HepG2 (cell line): ENCODE results near the gene ELAVL3.

Experiments
- CCDC6 ChIP-seq: sonication (generic); formaldehyde crosslinking; IDR thresholded peaks from 2 replicates; pipeline ENCODE4 v1.8.1; 2022; ENCODE audit warnings: mild to moderate bottlenecking, missing genetic modification reagents, moderate library complexity
- CTCF ChIP-seq: sonication (generic); formaldehyde crosslinking; IDR thresholded peaks from 2 replicates; pipeline ENCODE4 v1.5.0; 2020; ENCODE audit warnings: mild to moderate bottlenecking, missing genetic modification reagents, moderate library complexity
- ELF4 ChIP-seq: sonication (generic); formaldehyde crosslinking; IDR thresholded peaks from 2 replicates; pipeline ENCODE4 v1.5.0; 2020; ENCODE audit warnings: missing genetic modification reagents, mild to moderate bottlenecking, moderate library complexity, borderline replicate concordance
- HNF4A ChIP-seq: sonication (generic); formaldehyde crosslinking; IDR thresholded peaks from 2 replicates; pipeline ENCODE4 v1.4.0; 2020; ENCODE audit warnings: missing genetic modification reagents
- NCOR1 ChIP-seq: fragments of 200-600 bp; sonication (generic); IDR thresholded peaks from 2 replicates; pipeline ENCODE4 v1.7.0; 2017; ENCODE audit warnings: antibody characterized with exemption, low read length, borderline replicate concordance
- REST ChIP-seq, 2 experiments: IDR thresholded peaks; 2 replicates each; pipeline ENCODE4 v1.6.1; 2011 to 2012; ENCODE audit warnings: low read length in 2 of 2, borderline replicate concordance in 1 of 2, low read depth in 1 of 2, mild to moderate bottlenecking in 1 of 2, moderate library complexity in 1 of 2
- SRF ChIP-seq: IDR thresholded peaks from 2 replicates; pipeline ENCODE4 v1.6.1; 2011; ENCODE audit warnings: mild to moderate bottlenecking, low read depth, low read length, moderate library complexity
- TAF1 ChIP-seq: sonication (generic); formaldehyde crosslinking; IDR thresholded peaks from 2 replicates; pipeline ENCODE4 v1.4.0; 2020; ENCODE audit warnings: missing genetic modification reagents
- ZBTB26 ChIP-seq: IDR thresholded peaks from 2 replicates; pipeline ENCODE4 v1.6.1; 2016; ENCODE audit warnings: missing compliant biosample characterization, missing genetic modification reagents, borderline replicate concordance
- ZNF329 ChIP-seq: sonication (generic); formaldehyde crosslinking; IDR thresholded peaks from 2 replicates; pipeline ENCODE4 v1.9.0; 2021; ENCODE audit warnings: low read depth, mild to moderate bottlenecking, missing genetic modification reagents
- ZNF557 ChIP-seq: sonication (generic); formaldehyde crosslinking; IDR thresholded peaks from 2 replicates; pipeline ENCODE4 v1.4.0; 2020; ENCODE audit warnings: missing genetic modification reagents
- ZNF558 ChIP-seq: sonication (generic); formaldehyde crosslinking; IDR thresholded peaks from 2 replicates; pipeline ENCODE4 v1.9.0; 2022; ENCODE audit warnings: mild to moderate bottlenecking, missing genetic modification reagents, borderline replicate concordance
- ZSCAN29 ChIP-seq: sonication (generic); formaldehyde crosslinking; conservative IDR thresholded peaks from 2 replicates; pipeline ENCODE4 v1.4.0; 2020; ENCODE audit warnings: mild to moderate bottlenecking, missing genetic modification reagents
- TF ChIP-seq, protein P1 (sequence below): sonication (generic); formaldehyde crosslinking; IDR thresholded peaks from 2 replicates; pipeline ENCODE4 v1.5.0; 2020; ENCODE audit warnings: mild to moderate bottlenecking, missing genetic modification reagents

GRCh38 chr19:11480715-11481533 is at the start of gene ELAVL3:
- TF ChIP-seq NCOR1 (no peak), ZNF329 (no peak), ZNF558 (CRISPR knock-in tag) (no peak), CCDC6 (CRISPR knock-in tag) (no peak), SRF (no peak), ZNF557 (CRISPR knock-in tag) (no peak), CTCF (CRISPR knock-in tag) (no peak), HNF4A (no peak), TAF1 (CRISPR knock-in tag) (no peak), REST (IDR thresholded peaks at IDR 0.05; ENCODE audit: borderline replicate concordance in 1 of 2, low read depth in 1 of 2, low read length in 2 of 2) (no peak), ZBTB26 (CRISPR knock-in tag) (no peak), ZSCAN29 (no peak), ELF4 (no peak)
- TF ChIP-seq, protein P1, sequence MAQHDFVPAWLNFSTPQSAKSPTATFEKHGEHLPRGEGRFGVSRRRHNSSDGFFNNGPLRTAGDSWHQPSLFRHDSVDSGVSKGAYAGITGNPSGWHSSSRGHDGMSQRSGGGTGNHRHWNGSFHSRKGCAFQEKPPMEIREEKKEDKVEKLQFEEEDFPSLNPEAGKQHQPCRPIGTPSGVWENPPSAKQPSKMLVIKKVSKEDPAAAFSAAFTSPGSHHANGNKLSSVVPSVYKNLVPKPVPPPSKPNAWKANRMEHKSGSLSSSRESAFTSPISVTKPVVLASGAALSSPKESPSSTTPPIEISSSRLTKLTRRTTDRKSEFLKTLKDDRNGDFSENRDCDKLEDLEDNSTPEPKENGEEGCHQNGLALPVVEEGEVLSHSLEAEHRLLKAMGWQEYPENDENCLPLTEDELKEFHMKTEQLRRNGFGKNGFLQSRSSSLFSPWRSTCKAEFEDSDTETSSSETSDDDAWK (CRISPR knock-in tag): no peak
